Epithelial cell of prostate (primary cell): Measurements from ENCODE around the gene HLA-C.
A peak's percentile ranks its signal among the peaks of the same experiment; 100 is the strongest.
"Not testable (repeated sequence)": the region's sequence is repeated elsewhere in the genome, so short reads cannot be mapped to it uniquely, and the experiment has no call there.

ENCODE experiments used
- DNase-seq: peaks from one replicate; pipeline ENCODE4 v3.0.0-alpha.2; 2011; ENCODE audit warnings: low read depth, low spot score
- H3K27ac ChIP-seq: fragments of 450-650 bp; 2 replicates; pipeline ENCODE4 v1.5.1; 2017; ENCODE audit warnings: mild to moderate bottlenecking

The HLA-C gene

DNA sequence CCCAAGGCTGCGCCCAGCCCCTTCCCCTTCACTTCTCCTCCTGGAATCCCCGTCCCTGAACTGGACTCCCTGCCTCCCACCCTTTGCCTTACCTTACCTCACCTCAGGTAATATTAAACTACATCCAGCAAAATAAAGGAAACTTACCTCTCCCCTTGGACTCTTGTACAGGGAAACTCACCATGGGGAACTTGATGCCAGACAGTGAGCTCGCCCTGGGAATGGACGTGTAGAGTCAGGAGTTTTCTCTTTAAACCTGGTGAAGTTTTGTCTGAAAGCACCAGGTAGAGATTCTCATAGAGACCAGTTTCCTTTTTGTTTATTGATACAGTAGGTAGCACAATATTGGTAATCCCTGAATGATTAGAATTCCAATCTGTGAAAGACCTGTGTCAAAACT lies 544 bp upstream of the HLA-C start:
- no peak for DNase-seq
- no peak overlapping the region for H3K27ac ChIP-seq

DNA sequence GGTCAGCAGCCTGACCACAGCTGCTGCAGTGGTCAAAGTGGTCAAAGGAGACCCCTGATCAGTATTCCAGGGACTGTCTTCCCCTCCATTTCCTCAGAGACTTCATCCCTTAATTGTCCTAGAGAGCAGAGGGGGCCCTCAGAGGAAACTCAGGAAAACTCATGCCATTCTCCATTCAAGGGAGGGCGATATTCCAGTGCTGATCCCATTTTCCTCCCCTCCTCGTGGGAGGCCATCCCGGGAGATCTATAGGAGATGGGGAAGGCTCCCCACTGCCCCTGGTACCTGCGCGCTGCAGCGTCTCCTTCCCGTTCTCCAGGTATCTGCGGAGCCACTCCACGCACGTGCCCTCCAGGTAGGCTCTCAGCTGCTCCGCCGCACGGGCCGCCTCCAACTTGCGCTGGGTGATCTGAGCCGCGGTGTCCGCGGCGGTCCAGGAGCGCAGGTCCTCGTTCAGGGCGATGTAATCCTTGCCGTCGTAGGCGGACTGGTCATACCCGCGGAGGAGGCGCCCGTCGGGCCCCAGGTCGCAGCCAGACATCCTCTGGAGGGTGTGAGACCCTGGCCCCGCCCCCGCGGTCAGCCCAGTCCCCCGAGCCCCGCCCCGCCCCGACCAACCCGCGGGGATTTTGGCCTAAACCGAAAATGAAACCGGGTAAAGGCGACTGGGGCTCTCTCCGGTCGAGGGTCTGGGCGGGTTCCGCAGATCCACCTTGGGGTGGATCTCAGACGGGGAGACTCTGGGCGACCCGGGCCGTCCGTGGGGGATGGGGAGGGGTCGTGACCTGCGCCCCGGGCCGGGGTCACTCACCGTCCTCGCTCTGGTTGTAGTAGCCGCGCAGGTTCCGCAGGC lies 878 bp downstream of the HLA-C start:
- H3K27ac ChIP-seq = peak overlapping the region; percentile 52

DNA sequence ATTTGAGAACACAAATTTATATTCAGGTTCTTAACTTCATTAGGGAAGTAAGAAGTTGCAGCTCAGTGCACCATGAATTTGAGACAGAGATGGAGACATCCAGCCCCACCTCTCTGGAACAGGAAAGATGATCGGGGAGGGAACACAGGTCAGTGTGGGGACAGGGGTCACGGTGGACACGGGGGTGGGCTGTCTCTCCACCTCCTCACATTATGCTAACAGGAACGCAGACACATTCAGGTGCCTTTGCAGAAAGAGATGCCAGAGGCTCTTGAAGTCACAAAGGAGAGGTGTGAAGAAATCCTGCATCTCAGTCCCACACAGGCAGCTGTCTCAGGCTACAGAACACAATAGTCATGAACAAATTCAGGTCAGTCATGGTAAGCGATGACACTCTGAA lies 3.1 kb downstream of the HLA-C start:
- no peak overlapping the region for H3K27ac ChIP-seq
- no peak for DNase-seq

More for the DNA sequence above, 878 bp downstream of the HLA-C start:
- DNase-seq = no peak

DNA sequence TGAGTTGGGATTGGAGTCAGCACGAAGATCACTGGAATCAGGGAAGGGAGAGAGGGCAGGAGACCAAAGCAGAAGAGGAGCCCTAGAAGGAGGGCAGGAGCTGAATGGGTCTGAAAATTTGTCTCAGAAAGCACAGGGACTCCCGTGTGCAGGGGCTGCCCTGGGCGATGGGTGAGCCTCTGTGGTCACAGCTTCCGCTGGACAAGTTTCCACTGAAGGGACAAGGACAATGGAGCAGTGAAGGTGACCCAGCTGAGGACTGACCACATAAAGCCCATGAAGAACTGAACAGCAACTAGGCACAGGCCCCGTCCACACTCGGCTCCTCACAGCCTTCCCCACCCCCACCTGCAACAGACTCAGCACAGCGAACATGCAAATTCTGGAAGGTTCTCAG lies 3.5 kb downstream of the HLA-C start:
- no peak overlapping the region for H3K27ac ChIP-seq
- no peak for DNase-seq

DNA sequence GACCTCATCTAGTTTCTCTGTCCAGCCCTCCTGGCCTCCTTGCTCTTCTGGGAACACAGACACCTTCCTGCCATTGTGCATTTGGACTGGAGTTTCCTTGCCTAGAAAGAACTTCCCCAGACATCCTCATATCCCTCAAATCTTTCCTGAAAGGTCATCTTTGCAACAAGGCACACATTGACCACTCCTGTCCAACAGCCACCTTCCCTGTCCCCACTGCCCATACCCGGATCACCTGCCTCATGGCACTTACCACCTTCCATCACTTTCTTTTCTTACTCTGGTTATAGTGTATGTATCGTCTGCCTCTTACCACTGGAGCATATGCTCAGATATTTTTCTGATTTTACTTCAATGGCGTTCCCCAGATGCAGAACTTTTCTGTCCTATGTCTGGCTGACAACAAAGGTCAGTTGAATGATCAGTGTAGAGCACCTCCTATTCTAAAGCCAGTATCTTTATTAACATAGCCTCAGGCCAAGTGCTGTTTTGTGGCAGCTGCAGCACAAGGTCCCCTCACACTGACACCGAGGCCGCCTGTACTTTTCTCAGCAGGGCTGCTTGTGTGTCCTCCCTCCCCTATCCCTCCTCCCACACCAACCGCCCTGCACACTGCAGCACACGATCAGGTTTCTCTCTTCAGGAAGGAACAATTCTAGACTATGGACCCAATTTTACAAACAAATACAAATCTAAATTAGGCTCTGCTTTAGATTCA lies 4.1 kb downstream of the HLA-C start:
- H3K27ac ChIP-seq = no peak overlapping the region
- DNase-seq = no peak

DNA sequence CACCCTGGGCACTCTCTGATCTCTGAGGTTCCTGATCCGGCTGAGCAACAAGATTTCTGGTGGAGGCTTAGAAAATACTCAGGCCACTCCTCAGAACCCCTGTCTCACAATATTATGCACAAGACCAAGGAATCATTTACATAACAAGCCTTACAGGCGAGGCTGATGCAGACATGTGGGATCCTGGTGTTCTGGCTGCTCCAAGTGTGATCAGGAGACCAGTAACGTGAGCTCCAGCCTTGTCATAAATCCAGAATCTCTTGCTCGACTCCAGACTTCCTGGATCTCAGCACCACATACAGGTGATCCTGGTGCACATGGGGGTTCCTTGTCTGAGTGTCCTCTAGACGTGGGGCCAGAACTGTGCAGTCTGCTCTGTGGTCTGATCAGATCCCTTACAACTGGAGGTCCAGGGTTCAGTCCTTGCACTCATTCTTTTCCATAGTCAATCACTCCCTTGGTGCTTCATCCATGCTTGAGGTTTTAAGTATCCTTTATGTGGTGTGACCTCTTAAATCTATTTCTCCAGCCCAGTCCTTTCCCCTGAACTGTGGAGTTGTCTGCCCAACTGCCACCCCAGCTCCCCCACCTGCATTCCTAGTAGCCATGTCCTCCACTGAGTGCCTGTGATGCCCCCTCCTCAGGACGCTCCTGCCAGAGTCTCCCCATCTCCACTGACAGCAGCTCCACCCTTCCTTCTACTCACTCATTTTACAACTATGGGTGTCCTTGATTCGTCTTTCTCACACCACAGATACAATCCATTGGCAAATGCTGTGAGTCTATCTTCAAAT lies 5.1 kb downstream of the HLA-C start:
- no peak overlapping the region for H3K27ac ChIP-seq
- no peak for DNase-seq

DNA sequence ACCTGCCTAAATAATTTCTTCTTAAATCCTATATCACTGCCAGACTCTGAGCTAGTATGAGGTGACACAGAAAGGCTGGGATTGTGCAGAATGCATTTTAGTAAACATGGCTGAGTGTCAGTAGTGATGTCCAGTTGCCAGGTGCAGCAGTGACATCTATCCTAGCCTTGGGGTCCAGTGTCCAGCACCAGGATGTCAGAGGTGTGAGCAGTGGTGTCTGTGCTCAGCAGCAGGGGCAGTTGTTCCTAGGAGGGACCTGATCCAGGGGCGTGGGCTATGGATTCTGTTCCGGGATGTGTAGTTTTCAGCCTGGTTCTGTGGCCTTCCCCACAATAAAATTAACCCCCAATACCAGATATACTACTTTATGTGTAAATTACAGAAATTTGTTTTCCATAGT lies 6.0 kb downstream of the HLA-C start:
- no peak for DNase-seq

DNA sequence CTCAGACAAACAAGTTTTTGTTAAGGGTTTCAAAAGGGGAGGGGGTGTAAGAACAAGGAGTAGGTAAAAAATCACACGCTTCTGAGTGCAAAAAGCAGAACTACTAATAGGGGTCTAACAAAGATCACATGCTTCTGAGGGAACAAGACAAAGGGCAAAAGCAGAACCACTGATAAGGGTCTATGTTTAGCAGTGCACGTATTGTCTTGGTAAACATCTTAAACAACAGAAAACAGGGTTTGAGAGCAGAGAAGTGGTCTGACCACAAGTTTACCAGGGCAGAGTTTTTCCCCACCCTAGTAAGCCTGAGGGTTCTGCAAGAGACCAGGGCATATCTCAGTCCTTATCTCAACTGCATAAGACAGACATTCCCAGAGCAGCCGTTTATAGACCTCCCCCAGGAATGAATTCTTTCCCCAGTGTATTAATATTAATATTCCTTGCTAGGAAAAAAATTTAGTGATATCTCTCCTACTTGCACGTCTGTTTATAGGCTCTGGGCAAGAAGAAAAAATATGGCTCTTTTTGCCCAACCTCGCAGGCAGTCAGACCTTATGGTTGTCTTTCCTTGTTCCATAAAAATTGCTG lies 8.5 kb downstream of the HLA-C start:
- H3K27ac ChIP-seq, DNase-seq: not testable (repeated sequence)

More for the DNA sequence above, 6.0 kb downstream of the HLA-C start:
- H3K27ac ChIP-seq = no peak overlapping the region

DNA sequence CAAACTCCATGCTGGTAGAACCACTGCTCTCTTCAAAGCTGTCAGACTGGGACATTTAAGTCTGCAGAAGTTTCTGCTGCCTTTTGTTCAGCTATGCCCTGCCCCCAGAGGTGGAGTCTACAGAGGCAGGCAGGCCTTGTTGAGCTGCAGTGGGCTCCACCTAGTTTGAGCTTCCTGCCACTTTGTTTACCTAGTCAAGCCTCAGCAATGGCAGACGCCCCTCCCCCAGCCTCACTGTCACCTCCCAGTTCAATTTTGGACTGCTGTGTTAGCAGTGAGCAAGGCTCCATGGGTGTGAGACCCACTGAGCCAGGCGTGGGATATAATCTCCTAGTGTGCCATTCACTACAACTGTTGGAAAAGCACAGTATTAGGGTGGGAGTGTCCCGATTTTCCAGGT lies 11.9 kb downstream of the HLA-C start:
- DNase-seq, H3K27ac ChIP-seq: not testable (repeated sequence)

DNA sequence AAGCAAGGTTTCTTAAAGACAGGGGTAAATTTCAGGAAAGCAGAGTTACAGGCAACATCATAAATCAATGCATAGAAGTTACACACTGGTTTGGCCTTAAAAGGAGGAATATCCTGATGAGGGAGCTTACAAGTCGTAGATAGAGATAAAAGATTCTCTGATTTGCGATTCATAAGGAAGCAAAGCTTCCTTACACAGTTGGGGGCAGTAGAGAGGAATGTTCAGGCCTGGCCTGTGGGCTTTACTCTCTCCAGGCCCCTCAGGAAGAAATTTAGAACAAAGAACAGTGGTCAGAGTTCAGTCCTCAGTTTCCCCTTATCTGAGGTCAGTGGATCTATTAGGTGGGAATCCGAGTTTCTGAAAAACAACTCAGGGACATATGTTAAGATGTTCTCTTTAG lies 19.3 kb downstream of the HLA-C start:
- no peak for DNase-seq
- no peak overlapping the region for H3K27ac ChIP-seq

DNA sequence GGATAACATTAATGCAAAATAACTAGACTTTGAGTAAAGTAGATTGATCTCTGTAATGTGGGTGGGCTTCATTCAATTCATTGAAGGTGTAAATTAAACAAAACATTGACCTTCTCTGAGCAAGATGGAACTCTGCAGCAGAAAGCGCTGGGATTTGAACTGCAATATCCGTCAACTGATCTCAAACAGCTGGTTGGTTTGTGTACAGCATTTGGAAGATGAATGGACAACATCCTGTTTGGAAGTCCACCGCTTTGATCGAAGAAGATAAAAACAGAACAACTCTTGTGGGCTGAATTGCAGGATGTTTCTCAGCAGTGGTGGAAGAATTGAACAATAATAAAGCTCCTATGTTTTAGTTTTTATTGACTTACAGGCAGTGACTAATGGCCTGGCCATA lies 20.6 kb downstream of the HLA-C start:
- H3K27ac ChIP-seq = no peak overlapping the region
- DNase-seq = no peak

DNA sequence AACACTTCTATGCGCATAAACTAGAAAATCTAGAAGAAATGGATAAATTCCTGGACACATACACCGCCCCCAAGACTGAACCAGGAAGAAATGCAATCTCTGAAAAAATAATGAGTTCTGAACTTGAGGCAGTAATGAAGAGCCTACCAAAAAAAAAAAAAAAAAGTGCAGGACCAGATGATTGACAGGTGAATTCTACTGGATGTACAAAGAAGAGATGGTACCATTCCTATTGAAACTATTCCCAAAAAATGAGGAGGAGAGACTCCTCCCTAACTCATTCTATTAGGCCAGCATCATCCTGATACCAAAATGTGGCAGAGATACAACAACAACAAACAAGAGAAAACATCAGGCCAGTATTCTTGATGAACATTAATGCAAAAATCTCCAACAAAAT lies 22.7 kb downstream of the HLA-C start:
- no peak for DNase-seq
- no peak overlapping the region for H3K27ac ChIP-seq

DNA sequence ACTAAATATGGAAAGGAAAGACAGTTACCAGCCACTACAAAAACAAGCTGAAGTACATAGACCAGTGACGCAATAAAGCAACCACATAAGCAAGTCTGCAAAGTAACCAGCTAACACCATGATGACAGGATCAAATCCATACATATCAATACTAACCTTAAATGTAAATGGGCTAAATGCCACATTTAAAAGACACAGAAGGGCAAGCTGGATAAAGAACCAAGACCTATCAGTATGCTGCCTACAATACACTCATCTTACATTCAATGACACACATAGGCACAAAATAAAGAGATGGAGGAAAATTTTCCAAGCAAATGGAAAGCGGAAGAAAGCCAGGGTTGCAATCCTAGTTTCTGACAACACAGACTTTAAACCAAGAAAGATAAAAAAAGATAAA lies 24.1 kb downstream of the HLA-C start:
- DNase-seq = no peak
- H3K27ac ChIP-seq = no peak overlapping the region

DNA sequence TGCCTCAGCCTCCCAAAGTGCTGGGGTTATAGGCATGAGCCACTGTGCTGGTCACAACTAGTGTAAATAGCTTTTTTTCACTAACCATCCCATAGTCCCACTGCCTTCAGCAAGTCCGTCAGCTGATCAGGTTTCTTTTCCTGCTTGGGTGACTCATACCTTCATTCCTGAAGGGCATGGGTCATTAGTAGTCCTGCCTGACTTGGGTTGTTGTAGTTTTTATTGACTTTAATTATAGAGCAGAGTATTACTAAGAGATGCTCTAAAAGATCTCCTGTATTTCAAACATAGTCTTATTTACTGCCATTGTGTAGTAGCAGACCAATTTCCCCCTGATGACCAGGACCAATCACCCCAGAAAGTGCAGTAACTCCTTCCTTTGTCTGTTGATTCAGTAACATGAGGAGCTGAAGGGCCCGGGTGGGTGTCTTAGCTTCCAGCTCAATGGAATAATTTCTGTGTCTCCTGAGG lies 25.8 kb downstream of the HLA-C start:
- DNase-seq = peak; percentile 88
- peak overlapping the region; percentile 32 for H3K27ac ChIP-seq

DNA sequence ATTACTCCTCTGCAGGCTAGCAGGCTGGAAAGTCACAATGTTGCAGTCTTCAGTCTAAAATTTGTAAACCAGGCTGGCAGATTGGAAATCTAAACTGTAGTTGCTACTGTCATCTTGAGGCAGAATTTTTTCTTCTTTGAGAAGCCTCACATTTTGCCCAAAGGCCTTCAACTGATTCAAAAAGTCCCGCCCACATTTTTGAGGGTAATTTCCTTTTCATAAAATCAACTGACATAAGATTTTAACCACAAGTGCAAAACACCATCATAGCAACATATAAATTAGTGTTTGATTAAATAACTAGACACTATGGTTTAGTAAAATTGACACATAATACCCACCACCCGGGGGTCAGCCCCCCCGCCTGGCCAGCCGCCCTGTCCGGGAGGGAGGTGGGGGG lies 28.4 kb downstream of the HLA-C start:
- DNase-seq = no peak
- H3K27ac ChIP-seq = no peak overlapping the region

DNA sequence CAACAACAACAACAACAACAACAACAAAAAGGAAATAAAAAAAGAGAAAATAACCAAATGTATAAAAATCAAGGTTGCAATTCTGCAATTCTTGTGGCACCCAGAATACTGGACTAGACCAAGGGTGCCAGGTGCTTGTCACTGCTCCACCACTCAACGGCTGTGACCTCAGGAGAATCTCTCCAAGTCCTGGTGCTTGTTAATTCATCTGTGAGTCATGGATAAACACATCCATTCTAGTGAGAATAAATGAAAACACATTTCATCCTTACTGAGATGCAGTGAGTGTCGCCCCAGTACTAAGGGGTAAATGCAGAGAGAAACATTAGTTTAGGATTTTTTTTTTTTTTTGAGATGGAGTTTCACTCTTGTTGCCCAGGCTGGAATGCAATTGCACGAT lies 32.0 kb downstream of the HLA-C start:
- no peak overlapping the region for H3K27ac ChIP-seq
- no peak for DNase-seq

DNA sequence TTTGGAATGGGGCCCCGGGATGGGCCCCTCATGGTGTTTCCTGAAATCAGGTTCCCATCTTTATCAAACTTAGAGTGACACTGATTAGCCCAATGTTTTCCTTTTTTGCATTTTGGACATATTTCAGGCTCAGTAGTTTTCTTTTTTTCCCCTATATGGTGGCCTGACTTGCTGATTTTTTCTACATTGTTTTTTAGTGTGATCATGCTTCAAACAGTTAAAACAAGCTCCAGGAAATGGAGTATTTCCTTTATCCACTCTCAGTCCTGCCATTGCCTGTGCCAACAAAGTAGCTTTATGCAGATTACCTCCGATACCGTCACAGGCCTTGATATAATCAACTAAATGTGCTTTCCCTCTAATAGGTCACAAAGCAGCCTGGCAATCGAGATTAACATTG lies 37.8 kb downstream of the HLA-C start:
- not testable (repeated sequence) for H3K27ac ChIP-seq, DNase-seq

DNA sequence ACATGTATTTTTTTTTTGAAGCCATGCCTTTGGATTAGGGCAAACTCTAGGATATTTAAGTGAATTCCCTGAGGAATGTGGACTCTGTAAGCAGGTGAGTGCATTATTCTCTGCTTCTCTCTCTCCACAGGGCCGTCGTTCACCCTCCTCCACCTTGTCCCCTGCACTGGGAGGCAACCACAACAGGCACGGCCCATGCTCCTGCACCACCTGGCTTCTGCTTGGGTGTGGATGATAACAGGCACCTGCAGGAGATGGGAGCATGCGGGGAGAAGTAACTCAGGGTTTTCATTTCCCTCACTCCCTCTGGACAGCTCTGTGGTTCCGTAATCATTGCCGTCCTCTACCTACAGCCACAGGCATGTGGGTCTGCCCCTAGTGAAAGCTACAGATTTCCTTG lies 43.4 kb downstream of the HLA-C start:
- DNase-seq = no peak
- no peak overlapping the region for H3K27ac ChIP-seq

DNA sequence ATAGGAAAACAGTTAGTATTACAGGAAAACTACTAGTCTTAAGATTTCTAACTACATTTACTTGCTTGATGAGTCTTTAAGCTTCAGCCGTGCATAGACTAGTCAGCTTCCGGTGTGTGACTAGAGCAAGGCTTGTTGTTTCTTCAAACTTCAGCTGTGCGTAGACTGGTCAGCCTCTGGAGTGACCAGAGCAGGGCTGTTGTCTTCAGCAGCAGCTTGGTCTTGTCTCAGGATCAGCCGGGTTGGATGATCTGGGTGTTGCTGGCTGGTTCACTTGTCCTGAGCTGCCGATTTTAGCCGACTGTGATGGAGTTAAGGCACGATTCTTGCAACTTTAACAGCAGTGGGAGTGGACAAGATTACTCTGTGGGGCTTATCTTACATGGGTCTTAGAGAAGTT lies 44.7 kb downstream of the HLA-C start:
- no peak for DNase-seq
- no peak overlapping the region for H3K27ac ChIP-seq

DNA sequence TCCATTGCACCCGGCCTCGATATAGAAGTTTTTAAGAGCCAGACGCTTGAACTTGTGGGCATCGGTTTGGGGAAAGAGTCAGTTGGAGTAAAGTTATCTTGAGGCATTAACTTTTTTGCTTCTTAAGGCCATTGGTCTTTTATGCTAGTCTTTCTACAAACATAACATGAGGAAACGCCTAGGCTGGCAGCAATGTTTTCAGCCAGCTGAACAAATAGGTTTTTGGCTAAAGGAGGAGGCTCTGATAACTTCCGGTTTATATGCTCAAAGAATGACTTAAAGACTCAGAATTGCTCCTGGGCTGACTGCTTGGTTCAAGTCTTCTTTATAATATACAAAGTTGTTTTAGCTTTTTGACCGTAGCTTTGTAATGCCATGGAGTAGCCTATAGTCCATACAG lies 46.2 kb downstream of the HLA-C start:
- DNase-seq = no peak
- H3K27ac ChIP-seq = no peak overlapping the region
